ENCODE results near the gene RPS6KL1. TPM values are rescaled to one million over a fixed set of nuclear protein-coding genes. Genes with fewer than 3 reads are reported as not detected.

Gene RPS6KL1
- total and polyA plus RNA-seq, 4 donors = 1.1 to 5.9 (median 3.8) TPM

- Histone ChIP-seq H3K27me3 (ENCODE audit: control insufficient read depth in 4 of 4, insufficient read depth in 4 of 4, low read length in 3 of 4) (no peaks in the 10 kb centered on the region), H3K4me3 (ENCODE audit: low read depth in 1 of 3, low read length in 3 of 3) (no peak overlapping the region), H3K9ac (ENCODE audit: low read depth in 1 of 2, low read length in 2 of 2) (no peak overlapping the region), H3K4me1 (ENCODE audit: control insufficient read depth in 4 of 4, insufficient read depth in 4 of 4, low read length in 3 of 4) (peaks cover 2 to 9% (median 8%) of the 10 kb centered on the region in 4 donors), H3K36me3 (ENCODE audit: control insufficient read depth in 4 of 4, insufficient read depth in 3 of 4, low read depth in 1 of 4, low read length in 3 of 4) (peaks cover 6 to 63% (median 39%) of the 10 kb centered on the region in 4 donors), H3K27ac (ENCODE audit: low read depth in 1 of 2, low read length in 2 of 2) (no peak overlapping the region), H3K9me3 (ENCODE audit: control insufficient read depth in 4 of 4, low read length in 3 of 4) (no peaks in the 10 kb centered on the region)
- TF ChIP-seq CTCF (IDR thresholded peaks at IDR 0.05; ENCODE audit: low read depth, low read length, missing input control) (no peak), ZBTB33 (IDR thresholded peaks at IDR 0.05) (no peak), RAD21 (IDR thresholded peaks at IDR 0.05) (no peak), REST (IDR thresholded peaks at IDR 0.05) (no peak), HNF4G (IDR thresholded peaks at IDR 0.05) (no peak), FOXA1 (IDR thresholded peaks at IDR 0.05) (no peak), MAX (IDR thresholded peaks at IDR 0.05) (no peak), HNF4A (conservative IDR thresholded peaks at IDR 0.05) (no peak), EGR1 (IDR thresholded peaks at IDR 0.05; ENCODE audit: low read depth in 2 of 2) (no peak), NR2F2 (IDR thresholded peaks at IDR 0.05) (no peak), FOXA2 (IDR thresholded peaks at IDR 0.05) (no peak), TAF1 (conservative IDR thresholded peaks at IDR 0.05) (no peak)
- 80% methylated on average over 10 of the region's 10 CpGs for WGBS
- DNase-seq (ENCODE audit: low spot score) = no peak
Measured at GRCh38 chr14:74902941-74903705, 19.9 kb downstream of the RPS6KL1 start.

- no peak overlapping the region for H3K9ac ChIP-seq (ENCODE audit: low read depth in 1 of 2, low read length in 2 of 2)
- no peaks in the 10 kb centered on the region for H3K27me3 ChIP-seq (ENCODE audit: control insufficient read depth in 4 of 4, insufficient read depth in 4 of 4, low read length in 3 of 4)
- TF ChIP-seq EGR1 (IDR thresholded peaks at IDR 0.05; ENCODE audit: low read depth in 2 of 2) (peak in 1 of 2 donors; percentile 21), FOXA2 (IDR thresholded peaks at IDR 0.05) (peak; percentile 69), HNF4A (conservative IDR thresholded peaks at IDR 0.05) (peak; percentile 93 to 96), ATF3 (IDR thresholded peaks at IDR 0.05) (no peak), GABPA (IDR thresholded peaks at IDR 0.05 in 1 of 2, conservative IDR thresholded peaks at IDR 0.05 in 1 of 2) (peak in 1 of 2 donors; percentile 59), MAX (IDR thresholded peaks at IDR 0.05) (peak; percentile 89), FOXA1 (IDR thresholded peaks at IDR 0.05) (peak; percentile 29), TAF1 (conservative IDR thresholded peaks at IDR 0.05) (no peak), JUND (IDR thresholded peaks at IDR 0.05) (peak; percentile 67 to 68), YY1 (IDR thresholded peaks at IDR 0.05) (peak; percentile 25), RXRA (IDR thresholded peaks at IDR 0.05) (peak; percentile 83 to 94), HNF4G (IDR thresholded peaks at IDR 0.05) (peak; percentile 79), NR2F2 (IDR thresholded peaks at IDR 0.05) (peak; percentile 97), RAD21 (IDR thresholded peaks at IDR 0.05) (peak in 1 of 2 donors; percentile 37), SP1 (IDR thresholded peaks at IDR 0.05) (peak; percentile 87), ZBTB33 (IDR thresholded peaks at IDR 0.05) (no peak)
Measured at GRCh38 chr14:74898694-74899093, 24.4 kb downstream of the RPS6KL1 start.

More at GRCh38 chr14:74898694-74899093, 24.4 kb downstream of the RPS6KL1 start:
- Histone ChIP-seq H3K4me1 (ENCODE audit: control insufficient read depth in 4 of 4, insufficient read depth in 4 of 4, low read length in 3 of 4) (peaks cover 4 to 21% (median 12%) of the 10 kb centered on the region in 4 donors), H3K27ac (ENCODE audit: low read depth in 1 of 2, low read length in 2 of 2) (peak overlapping the region; percentile 22 to 28), H3K4me3 (ENCODE audit: low read depth in 1 of 3, low read length in 3 of 3) (no peak overlapping the region), H3K36me3 (ENCODE audit: control insufficient read depth in 4 of 4, insufficient read depth in 3 of 4, low read depth in 1 of 4, low read length in 3 of 4) (peaks cover 10 to 85% (median 63%) of the 10 kb centered on the region in 4 donors), H3K9me3 (ENCODE audit: control insufficient read depth in 4 of 4, low read length in 3 of 4) (no peaks in the 10 kb centered on the region)
- DNase-seq (ENCODE audit: low spot score) = peak; percentile 60
- 28% methylated on average over 5 of the region's 5 CpGs for WGBS
